Psoas muscle (tissue), 8 donors: ENCODE results near the gene OR13J1. TPM values are rescaled to one million over a fixed set of nuclear protein-coding genes. Genes with fewer than 3 reads are reported as not detected.

Experiments used
- ATAC-seq, 4 donors: fragments of 200-7000 bp; cut with Tn5 transposase; one replicate each; pipeline ENCODE4 v1.9.1; 2020; ENCODE audit warnings: moderate library complexity in 3 of 4, mild to moderate bottlenecking in 2 of 4
- DNase-seq, 2 donors: peaks; one replicate each; pipeline ENCODE4 v3.0.0-alpha.2; 2020
- H3K27ac ChIP-seq: fragments of 200-600 bp; one replicate; pipeline ENCODE4 v1.8.0; 2022
- H3K27me3 ChIP-seq, 3 donors: fragments of 200-600 bp in 1 of 3; one replicate each; pipeline versions ENCODE4 v1.6.1 to v1.8.0; 2013 to 2022; ENCODE audit warnings: low read length in 2 of 3, mild to moderate bottlenecking in 2 of 3, moderate library complexity in 1 of 3; ENCODE audit not compliant: insufficient read depth in 3 of 3
- H3K36me3 ChIP-seq, 2 donors: fragments of 200-600 bp in 1 of 2; one replicate each; pipeline versions ENCODE4 v1.6.1 to v1.8.0; 2013 to 2022; ENCODE audit warnings: low read depth in 1 of 2, mild to moderate bottlenecking in 1 of 2, moderate library complexity in 1 of 2; ENCODE audit not compliant: insufficient read depth in 1 of 2
- H3K4me1 ChIP-seq: fragments of 200-600 bp; one replicate; pipeline ENCODE4 v1.8.0; 2022
- H3K4me3 ChIP-seq: fragments of 200-600 bp; one replicate; pipeline ENCODE4 v1.8.0; 2022; ENCODE audit warnings: mild to moderate bottlenecking
- H3K9me3 ChIP-seq: fragments of 200-600 bp; one replicate; pipeline ENCODE4 v1.8.0; 2022
- WGBS, 3 donors: extraction: QIAGEN DNeasy Blood & Tissue Kit; methylation state at CpG; one replicate each; pipeline versions ENCODE4 v1.1.6 to v1.1.7; 2013; 5-methylcytosine and 5-hydroxymethylcytosine counted together
- intact Hi-C, 2 donors: fragments of 100-400 bp; cut with DNase I; formaldehyde crosslinking; loops; one replicate each; pipeline versions ENCODE4 v1.11.0 to v1.14.2; 2022
- polyA plus RNA-seq, 3 donors: library from polyadenylated mRNA; stranded (reverse); fragments of 200-250 nt; gene quantifications; one replicate each; pipeline ENCODE4 v1.2.3, GENCODE V29; 2013
- total RNA-seq, 4 donors: library from RNA; stranded (reverse); fragmentation: NEBNext Ultra II Directional in 2 of 4; extraction: Animal tissue kit (Norgen Biotek cat#: 25700) in 2 of 4; gene quantifications; one replicate each; pipeline versions ENCODE4 v1.2.1 to v1.2.4, GENCODE V29; 2021 to 2023
- TF ChIP-seq, protein P1 (sequence below): fragments of 200-600 bp; IDR thresholded peaks from one replicate; pipeline ENCODE4 v1.8.0; 2022; ENCODE audit warnings: antibody characterized with exemption
- donor health status: healthy with polysubstance abuse.
- donor health status: DM: no; HTN: no; CAD: no; lungs with moderate emphysema.
- donor health status: Bipolar disorder and iron deficiency.
- donor health status: healthy.
- donor health status: DM: yes; HTN: yes; CAD: no.
- donor health status: DM: no; HTN: no; CAD: no.
- donor health status: DM: no; HTN: no; CAD: no.
- donor health status: DM: yes; HTN: yes; CAD: no.

OR13J1 gene
- total and polyA plus RNA-seq, 7 donors: not detected

- ATAC-seq: no peak
- Histone ChIP-seq H3K27me3 (peaks cover 0 to 15% (median 4%) of the 10 kb centered on the region in 3 donors), H3K36me3 (no peaks in the 10 kb centered on the region), H3K4me3 (no peak overlapping the region), H3K9me3 (no peaks in the 10 kb centered on the region), H3K4me1 (no peaks in the 10 kb centered on the region), H3K27ac (no peak overlapping the region)
- intact Hi-C loops: no loop called here
- TF ChIP-seq, protein P1, sequence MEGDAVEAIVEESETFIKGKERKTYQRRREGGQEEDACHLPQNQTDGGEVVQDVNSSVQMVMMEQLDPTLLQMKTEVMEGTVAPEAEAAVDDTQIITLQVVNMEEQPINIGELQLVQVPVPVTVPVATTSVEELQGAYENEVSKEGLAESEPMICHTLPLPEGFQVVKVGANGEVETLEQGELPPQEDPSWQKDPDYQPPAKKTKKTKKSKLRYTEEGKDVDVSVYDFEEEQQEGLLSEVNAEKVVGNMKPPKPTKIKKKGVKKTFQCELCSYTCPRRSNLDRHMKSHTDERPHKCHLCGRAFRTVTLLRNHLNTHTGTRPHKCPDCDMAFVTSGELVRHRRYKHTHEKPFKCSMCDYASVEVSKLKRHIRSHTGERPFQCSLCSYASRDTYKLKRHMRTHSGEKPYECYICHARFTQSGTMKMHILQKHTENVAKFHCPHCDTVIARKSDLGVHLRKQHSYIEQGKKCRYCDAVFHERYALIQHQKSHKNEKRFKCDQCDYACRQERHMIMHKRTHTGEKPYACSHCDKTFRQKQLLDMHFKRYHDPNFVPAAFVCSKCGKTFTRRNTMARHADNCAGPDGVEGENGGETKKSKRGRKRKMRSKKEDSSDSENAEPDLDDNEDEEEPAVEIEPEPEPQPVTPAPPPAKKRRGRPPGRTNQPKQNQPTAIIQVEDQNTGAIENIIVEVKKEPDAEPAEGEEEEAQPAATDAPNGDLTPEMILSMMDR: no peak
- no peak for DNase-seq
- WGBS, 3 donors: 74 to 85% (median 85%) methylated on average over 8 of the region's 8 CpGs
Measured at GRCh38 chr9:35864695-35865255, 5.4 kb downstream of the OR13J1 start.

- Histone ChIP-seq H3K4me3 (no peak overlapping the region), H3K9me3 (no peaks in the 10 kb centered on the region), H3K27me3 (peaks cover 0 to 15% (median 4%) of the 10 kb centered on the region in 3 donors), H3K36me3 (no peaks in the 10 kb centered on the region), H3K27ac (no peak overlapping the region), H3K4me1 (no peaks in the 10 kb centered on the region)
- ATAC-seq (no peak), DNase-seq (no peak)
- TF ChIP-seq, protein P1: no peak
- 58 to 73% (median 64%) methylated on average over 8 of the region's 8 CpGs for WGBS, 3 donors
- intact Hi-C loops: no loop called here
Measured at GRCh38 chr9:35863583-35863982, 6.6 kb downstream of the OR13J1 start.

GRCh38 chr9:35862328-35862727 lies 7.9 kb downstream of the OR13J1 start:
- no peaks in the 10 kb centered on the region for H3K9me3 ChIP-seq
- ATAC-seq (no peak), DNase-seq (no peak)
- no peaks in the 10 kb centered on the region for H3K36me3 ChIP-seq
- TF ChIP-seq, protein P1: no peak
- H3K4me1 ChIP-seq: no peaks in the 10 kb centered on the region
- no peak overlapping the region for H3K27ac ChIP-seq
- 77 to 88% (median 82%) methylated on average over 4 of the region's 4 CpGs for WGBS, 3 donors
- H3K27me3 ChIP-seq: peaks cover 0 to 15% (median 3%) of the 10 kb centered on the region in 3 donors
- no peak overlapping the region for H3K4me3 ChIP-seq
- intact Hi-C loops: no loop called here

GRCh38 chr9:35861161-35861897 lies 8.9 kb downstream of the OR13J1 start:
- no peak overlapping the region for H3K4me3 ChIP-seq
- 62 to 65% (median 65%) methylated on average over 12 of the region's 12 CpGs for WGBS, 3 donors
- TF ChIP-seq, protein P1: no peak
- H3K9me3 ChIP-seq: no peaks in the 10 kb centered on the region
- H3K4me1 ChIP-seq: no peaks in the 10 kb centered on the region
- no peaks in the 10 kb centered on the region for H3K36me3 ChIP-seq
- ATAC-seq: peak in 1 of 4 donors; percentile 10
- intact Hi-C loops: no loop called here
- H3K27me3 ChIP-seq: peaks cover 0 to 9% (median 3%) of the 10 kb centered on the region in 3 donors
- no peak for DNase-seq
- H3K27ac ChIP-seq: no peak overlapping the region
